HG03139 (cell line): ENCODE measurements around the gene RAB27A.
"Not testable (repeated sequence)": the region's sequence is repeated elsewhere in the genome, so short reads cannot be mapped to it uniquely, and the experiment has no call there.

ENCODE experiments used
- ATAC-seq: cut with Tn5 transposase; IDR thresholded peaks from one replicate; pipeline ENCODE4 v1.9.1; 2021; ENCODE audit not compliant: unreplicated experiment

Gene RAB27A

DNA sequence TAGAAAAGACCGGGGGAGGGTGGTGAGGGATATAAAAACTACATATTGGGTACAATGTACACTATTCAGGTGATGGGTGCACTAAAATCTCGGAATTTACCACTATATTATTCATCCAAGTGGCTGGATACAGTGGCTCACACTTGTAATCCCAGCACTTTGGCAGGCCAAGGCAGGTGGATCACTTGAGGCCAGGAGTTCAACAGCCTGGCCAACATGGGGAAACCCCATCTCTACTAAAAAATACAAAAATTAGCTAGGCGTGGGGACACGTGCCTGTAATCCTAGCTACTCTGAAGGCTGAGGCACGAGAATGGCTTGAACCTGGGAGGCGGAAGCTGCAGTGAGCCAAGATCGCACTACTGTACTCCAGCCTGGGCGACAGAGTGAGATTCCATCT, 37.4 kb downstream of the RAB27A start:
- not testable (repeated sequence) for ATAC-seq

DNA sequence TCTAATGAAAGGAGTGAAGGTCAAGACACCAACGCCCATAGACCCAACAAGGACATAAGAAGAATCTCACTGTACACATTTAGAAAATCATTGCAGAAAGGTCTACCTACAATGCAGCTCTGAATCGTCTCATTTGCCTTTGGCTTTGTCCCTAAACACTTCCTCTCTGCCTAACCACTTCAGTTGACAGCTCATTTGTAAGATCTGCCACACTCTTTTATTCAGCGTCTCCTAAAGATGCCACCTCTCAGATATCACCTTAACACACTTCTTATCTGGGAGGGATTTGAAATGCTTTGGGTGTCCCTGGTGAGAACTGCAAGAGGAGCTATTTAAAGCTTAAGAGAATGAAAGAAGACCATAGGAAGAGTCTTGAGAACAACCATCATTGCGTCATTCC, 38.7 kb downstream of the RAB27A start:
- no peak for ATAC-seq

DNA sequence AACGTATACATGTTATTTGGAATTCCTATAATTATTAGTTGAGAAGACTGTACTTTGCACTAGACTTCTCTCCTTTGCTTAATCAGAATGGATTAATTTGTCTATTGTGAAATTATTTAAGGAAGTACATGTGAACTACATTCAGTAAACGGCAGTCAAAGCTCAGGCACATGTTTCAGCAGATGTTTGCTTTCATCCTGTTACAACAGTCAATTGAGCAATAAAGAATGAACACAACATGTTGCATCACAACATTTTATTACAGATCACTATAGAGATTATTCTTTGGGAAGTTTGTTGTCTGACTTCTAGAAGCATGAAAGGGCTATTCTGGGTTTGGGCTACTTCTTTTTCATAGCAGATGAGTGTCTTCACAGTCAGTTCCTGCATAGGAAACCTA, 39.2 kb downstream of the RAB27A start:
- no peak for ATAC-seq

DNA sequence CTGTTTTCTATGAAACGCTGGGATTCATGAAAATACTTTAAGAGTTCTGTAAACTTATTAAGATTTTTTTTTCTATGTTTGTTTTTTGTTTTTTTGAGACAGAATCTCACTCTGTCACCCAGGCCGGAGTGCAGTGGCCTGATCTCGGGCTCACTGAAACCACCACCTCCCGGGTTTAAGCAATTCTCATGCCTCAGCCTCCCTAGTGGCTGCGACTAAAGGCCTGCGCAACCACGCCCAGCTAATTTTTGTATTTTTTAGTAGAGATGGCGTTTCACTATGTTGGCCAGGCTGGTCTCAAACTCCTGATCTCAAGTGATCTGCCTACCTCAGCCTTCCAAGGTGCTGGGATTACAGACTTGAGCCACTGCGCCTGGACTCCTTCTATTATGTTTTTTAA, 39.7 kb downstream of the RAB27A start:
- ATAC-seq: not testable (repeated sequence)

DNA sequence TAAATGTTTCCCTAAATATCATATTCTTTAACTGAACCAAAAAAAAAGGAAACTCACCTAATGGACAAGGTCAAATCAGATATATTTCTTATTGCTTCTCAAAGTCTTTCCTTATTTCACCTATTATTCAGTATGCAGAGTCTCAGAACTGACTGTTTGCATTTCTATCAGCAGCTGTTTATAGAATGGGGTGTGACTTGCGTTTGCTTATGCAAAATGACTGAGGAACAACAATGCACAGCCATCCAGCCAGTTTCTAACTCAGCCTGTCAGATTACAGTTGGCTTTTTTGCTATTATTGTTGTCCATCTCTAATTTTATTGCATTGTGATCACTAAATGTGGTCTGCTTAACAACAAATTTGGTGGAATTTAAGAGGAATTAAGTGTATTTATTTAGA, 40.7 kb downstream of the RAB27A start:
- ATAC-seq: no peak

DNA sequence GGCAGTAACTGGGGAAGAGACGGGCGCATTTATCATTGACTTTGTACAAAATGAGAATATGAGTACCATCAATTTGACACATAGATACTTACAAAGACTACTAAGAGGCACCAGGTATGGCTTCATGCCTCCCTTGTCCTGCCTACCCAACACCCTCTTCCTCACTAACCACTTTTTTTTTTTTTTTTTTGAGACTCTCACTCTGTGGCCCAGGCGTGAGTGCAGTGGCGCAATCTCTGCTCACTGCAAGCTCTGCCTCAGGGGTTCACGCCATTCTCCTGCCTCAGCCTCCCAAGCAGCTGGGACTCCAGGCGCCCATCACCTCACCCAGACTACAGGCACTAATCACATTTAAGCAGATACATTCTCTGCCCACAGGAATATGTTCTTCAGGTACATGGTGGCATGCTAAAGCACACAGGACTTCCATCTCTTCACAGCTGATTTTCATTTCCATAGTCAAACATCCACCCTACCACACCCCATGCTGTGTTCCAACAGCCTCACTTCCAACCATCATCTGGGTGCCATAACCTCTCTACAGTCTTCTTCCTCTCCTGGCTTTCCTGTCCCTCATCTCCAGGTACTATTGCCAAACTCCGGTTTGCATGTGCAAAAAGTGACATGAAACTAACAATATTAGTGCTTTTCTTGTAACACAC, 41.7 kb downstream of the RAB27A start:
- ATAC-seq: no peak

DNA sequence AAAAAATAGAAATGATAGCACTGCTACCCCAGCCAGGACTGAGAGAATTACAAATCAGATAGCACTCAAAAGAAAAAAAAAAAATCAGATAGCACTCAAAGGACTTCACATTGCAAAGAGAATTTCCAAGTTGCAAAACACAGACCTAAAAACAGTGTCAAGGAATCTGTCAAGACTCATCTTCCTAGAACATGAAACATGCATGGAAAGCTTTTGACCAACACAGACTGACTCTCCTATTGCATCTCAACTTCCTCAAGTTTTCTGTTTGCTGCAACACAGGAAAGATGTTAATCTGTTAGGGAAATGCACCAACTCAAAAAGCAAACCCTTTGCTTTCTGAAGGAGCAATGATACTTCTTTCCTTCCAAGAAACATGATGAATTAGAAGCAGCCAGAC, 42.3 kb downstream of the RAB27A start:
- ATAC-seq: no peak

DNA sequence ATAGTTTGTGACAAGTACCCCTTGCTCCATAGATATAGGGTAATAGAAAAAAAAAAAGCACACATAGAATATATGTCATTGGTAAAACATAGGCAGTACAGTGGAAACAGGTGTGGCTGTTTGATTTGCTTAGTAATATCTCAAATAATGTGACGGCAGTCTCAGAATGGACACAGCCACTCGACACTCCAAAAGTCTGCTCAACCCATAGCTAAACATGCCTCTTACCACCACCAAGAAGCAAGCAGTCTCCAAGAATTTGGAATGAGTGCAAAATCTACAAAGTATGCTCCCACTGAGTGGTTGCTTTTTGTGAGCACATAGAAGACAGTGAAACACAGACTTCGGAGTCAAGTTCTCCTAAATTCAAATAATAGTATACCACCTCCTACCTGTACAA, 43.0 kb downstream of the RAB27A start:
- no peak for ATAC-seq

DNA sequence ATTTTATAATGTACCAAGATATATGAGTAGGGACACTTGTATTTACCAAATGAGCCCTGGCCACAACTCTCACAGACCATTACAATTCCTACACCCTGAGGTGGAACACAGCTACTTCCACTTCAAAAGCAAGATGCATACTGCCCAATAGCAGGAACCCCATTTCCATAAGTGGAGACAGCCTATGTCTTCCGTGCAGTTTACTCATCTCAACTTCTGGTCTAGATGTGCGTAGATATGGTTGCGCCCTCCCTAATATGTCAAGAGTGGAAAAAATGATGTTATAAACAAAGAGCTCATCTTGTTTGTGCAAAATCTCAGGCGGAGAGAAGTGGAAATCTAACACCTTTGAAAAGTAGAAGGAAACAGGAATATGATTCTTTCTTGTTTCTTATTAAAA, 44.6 kb downstream of the RAB27A start:
- ATAC-seq: no peak

DNA sequence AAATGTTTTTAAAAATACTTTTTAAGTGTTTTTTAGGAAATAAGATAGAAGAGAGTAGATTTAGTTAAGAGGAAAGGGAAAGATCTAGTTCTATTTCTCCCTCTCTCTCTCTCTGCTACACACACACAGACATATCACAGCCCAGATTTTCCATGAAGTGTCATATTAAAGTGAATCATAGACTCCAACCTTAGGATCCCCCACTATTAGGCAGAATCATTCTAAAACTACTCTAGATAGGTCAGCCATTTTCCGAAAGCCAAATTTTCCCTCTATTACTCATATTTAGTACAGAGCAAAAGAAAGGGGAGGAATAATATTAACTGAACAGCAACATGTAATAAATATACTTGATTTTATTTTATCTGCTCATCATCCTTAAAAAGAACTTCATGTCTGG, 47.7 kb downstream of the RAB27A start:
- ATAC-seq: no peak

DNA sequence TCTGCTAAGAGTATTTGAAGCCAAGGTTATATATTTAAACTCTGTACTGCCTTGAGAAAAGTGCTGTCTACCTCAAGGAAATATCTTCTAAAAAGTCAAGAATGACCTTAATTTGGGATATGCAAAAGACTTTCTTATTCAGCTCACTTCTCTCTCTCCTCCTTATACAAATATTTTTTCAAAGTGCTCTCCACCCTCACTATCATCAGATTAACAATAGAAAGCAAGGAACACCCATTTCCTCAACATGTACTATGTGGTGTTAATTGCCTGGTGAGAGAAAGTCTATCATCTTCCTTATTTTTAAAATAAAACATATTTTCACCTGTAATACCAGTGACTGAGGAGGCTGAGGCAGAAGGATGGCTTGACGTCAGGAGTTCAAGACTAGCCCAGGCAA, 48.4 kb downstream of the RAB27A start:
- no peak for ATAC-seq

DNA sequence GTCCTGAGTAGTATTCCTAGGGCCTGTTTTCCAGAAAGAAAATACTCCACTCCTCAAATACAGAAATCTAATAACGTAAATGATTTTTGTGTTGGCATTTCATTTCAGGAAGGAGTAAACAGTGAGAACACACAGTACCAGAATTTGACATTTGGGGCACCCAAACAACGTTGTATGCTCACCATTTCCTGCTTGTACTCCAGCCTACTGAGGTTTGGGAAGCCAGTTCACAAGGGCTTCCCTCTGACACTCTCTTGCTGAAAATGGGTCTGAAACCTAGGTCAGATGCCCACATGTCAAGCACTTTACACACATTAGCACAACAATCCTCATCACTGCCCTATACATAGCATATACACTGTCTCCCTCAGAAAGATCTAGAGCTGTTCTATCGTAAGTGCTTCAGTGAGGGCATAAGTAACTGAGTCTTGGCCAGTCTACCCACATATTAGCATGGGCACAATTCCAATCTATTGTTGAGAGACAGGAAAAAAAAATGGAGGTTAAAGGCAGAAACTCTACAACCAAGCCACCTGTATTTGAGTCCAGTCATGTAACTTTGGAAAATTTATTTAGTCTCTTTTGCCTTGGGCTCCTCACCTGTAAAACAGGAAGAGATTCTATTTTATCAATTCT, 49.4 kb downstream of the RAB27A start:
- no peak for ATAC-seq

DNA sequence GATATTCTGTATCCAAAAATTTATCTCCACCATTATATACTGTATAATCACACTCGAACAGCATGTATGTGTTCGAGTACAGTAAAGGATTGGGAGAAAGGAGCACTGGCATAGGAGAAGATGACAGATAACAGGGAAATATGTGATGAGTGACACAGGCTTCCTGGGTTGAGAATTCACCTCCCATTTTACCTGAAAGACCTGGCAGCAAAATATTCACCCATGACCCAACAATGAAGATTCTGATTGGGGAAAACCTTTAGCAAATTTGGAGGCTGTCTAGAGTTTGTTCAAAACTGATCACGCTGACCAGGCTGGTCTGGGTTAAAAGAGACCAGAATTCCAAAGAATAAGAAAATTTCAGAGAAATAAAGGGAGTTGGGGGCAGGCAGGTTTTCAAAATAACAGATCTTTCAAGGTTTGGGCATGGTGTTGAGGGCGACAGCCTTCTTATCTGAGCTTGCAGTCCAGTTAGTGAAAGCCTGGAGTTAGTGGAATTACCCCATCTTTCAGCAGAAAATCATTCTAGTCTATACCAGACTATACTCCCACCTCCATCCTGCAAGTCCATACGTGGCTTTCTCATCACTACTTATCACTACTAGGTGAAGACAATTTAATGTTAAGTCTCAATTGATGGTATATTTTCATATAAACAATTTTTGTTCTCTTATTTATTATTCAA, 50.0 kb downstream of the RAB27A start:
- no peak for ATAC-seq

DNA sequence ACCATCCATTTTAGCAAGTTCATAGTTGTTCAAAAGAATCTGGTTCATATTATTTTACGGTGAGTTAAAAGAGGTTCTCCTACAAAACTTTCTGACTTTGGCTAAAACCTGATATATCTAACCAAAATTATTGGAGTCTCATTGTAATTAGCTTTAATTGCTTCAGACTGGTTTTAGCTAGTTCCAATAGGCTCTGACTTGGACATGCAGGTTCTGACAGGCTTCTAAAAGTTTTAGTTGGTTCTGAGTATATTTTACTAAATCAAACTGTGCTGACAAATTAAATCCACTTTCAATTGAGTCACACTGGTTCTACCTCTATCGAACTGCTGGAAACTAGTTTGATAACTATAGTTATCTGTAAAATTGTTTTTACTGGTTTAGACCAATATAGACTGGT, 50.7 kb downstream of the RAB27A start:
- ATAC-seq: no peak

DNA sequence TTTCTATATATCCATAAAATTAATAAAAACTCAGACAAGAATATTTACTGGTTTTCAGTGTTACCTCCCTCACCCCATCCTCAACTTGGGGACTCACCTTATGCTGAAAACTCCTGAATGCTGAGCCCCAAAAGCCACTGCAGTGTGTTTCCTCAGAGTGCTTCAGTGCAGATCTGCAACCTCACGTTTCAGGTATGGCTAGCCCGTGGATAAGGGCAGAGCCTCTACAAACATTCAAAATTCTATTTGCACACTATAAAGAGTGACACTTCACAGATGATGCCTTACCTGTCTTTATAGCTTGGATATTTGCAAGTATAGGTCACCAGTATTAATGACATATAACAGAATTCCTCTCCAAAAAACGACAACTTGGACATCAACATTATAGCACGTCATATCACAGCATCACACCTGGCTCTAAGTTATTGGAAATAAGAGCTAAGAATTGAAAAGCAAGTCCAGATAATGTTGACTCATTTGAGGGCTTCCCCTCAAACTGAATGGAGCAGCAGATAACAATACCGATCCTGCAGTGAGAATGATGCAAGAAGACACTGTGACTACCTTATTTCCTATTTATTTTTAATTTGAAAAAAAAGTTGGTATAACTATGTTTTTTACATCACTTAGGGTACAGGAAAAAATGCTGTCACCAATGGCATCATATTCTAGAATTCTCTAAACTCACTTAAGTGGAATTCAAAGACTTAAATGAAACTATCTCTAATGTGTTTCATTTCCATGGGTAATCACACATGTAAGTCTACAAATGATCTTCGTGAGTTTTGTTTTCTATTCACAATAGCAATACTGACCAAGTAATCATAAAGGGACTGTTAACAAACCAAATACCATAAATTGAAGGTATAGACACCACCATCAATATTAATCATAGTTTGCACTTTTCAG, 52.1 kb downstream of the RAB27A start:
- no peak for ATAC-seq

DNA sequence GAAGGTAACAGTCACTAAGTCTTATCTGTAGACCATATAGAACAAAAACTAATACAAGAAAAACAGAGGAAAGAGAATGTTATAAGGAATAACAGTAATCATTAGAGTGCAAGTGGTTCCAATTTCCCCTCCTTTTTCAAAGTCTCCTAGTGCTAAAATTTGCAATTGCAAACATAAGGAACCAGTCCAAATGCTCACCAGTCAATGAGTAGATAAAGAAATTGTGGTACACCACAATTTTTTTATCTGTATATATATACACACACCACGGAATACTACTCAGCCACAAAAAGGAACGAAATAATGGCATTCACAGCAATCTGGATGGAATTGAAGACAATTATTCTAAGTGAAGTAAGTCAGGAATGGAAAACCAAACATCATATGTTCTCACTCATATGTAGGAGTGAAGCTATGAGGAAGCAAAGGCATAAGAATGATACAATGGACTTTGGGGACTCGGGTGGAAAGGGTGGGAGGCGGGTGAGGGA, 54.0 kb downstream of the RAB27A start:
- no peak for ATAC-seq

DNA sequence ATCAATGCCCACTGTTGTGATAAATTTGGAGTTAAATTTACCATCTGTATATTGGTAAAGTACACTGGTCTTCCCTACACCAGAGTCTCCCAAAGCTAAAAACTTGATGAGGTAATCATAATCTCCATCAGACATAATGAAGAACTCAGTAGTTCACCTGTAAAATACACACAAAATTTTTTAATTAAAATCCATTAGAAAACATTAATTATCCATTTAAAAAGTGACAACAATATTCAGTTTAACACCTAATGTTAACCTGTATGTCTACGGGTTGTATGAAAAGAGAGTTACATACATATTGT, 54.9 kb downstream of the RAB27A start:
- ATAC-seq: no peak

DNA sequence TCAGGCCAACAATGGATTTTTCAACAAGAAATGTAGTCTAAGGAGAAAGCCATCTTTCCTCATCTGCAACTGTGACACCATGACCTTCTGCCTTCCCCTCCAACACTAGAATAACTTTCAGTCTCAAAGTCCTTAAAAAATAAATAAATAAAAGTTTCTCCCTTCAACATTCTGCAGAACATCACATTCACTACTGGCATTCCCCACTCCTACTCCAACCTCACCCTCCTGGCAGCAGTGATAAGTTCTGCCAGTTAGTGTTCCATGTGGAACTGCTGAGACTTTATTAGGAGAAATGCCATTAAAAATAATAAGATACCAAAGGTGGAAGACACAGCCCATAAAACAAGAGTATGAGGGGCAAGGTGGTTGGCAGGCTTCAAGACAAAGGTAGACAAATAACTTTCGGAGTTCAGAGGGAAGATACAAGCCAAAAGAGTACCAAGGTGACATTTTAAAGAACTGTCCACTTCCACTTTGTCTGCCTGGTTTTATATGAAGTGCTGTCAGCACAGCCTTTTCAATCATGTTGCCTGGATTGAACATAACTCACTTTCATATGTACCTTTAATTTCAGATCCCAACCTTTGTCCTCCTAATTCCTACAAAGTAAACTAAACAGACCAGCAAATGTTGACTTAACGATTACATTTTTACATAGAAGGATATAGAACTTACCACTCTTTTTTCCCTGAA, 55.4 kb downstream of the RAB27A start:
- no peak for ATAC-seq

DNA sequence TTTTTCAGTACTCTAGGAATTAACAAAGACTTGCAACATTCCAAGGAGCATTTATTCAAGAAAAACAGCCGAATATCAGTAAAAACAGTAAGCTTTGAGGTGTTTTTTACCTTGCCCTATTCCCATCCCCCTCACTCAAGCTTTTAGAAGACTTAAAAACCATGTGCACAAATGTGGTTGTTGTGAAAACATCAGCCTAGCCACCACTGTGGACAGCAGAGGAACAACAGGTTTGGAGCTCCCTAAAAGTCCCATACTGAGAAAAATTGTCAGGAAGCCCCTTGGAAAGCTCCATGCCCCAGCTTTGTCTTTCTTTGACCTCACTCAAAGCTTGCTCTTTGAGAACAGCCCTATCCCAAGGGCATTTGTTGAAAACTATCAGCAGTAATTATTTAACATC, 58.2 kb downstream of the RAB27A start:
- no peak for ATAC-seq

DNA sequence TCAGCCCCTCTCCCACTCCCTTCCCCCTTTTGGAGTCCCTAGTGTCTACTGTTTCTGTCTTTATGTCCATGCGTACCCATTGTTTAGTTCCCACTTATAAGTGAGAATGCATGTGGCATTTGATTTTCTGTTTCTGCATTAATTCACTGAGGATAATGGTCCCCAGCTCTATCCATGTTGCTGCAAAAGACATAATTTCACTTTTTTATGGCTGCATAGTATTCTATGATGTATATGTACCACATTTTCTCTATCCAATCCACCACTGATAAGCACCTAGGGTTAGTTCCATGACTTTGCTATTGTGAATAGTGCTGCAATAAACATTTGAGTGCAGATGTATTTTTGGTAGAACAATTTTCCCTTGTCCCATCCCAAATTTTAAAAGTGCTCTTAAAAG, 58.7 kb downstream of the RAB27A start:
- ATAC-seq: no peak
